T-helper 2 cell treated with Interferon-gamma antibody and Interleukin-4, amounts not matched to agents 5 μg/mL and 100 μg/mL, for 36 hours (primary cell): ENCODE results near the gene TGM5.

ENCODE experiments used
- DNase-seq: peaks from one replicate; pipeline ENCODE4 v3.0.0; 2021; ENCODE audit warnings: low spot score
- H3K27ac Mint-ChIP-seq: one replicate; pipeline ENCODE4 v1.8.0; 2021; ENCODE audit warnings: mild to moderate bottlenecking, mixed read lengths
- H3K27me3 Mint-ChIP-seq: one replicate; pipeline ENCODE4 v1.8.0; 2021; ENCODE audit warnings: low read depth, mixed read lengths
- H3K36me3 Mint-ChIP-seq: one replicate; pipeline ENCODE4 v1.8.0; 2021; ENCODE audit warnings: low read depth, mixed read lengths
- H3K4me1 Mint-ChIP-seq: one replicate; pipeline ENCODE4 v1.8.0; 2021; ENCODE audit warnings: low read depth, mixed read lengths
- H3K4me3 Mint-ChIP-seq: one replicate; pipeline ENCODE4 v1.8.0; 2022; ENCODE audit warnings: mild to moderate bottlenecking, moderate library complexity, mixed read lengths
- H3K9me3 Mint-ChIP-seq: one replicate; pipeline ENCODE4 v1.8.0; 2021; ENCODE audit warnings: mixed read lengths

Gene TGM5

DNA sequence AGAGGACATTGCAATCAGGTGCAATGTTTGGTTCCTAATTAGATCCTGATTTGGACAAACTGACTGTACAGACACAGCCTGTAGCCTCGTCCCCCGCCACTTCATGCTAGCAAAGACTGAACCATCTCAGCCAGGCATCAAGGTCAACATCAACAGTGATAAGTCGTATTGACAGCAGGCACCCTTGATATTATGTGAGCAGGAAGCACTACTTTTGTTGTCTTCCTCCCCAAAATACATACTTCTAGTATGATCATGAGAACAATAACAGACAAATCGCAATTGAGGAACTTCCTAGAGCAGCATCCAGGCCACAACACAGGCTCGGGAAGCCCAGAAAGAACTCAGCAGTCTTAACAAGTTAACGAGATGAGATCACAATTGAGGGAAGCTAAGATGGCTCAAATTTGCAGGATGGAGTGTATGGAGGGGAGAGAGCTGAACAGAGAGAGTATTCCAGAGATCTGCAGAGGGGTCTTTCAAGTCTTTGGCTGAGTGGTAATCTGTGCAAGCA, 20.4 kb downstream of the TGM5 start:
- Mint-ChIP-seq H3K27ac (no peak overlapping the region), H3K9me3 (no peaks in the 10 kb centered on the region), H3K27me3 (no peaks in the 10 kb centered on the region), H3K36me3 (no peaks in the 10 kb centered on the region), H3K4me1 (peaks cover 21% of the 10 kb centered on the region), H3K4me3 (no peak overlapping the region)
- no peak for DNase-seq

DNA sequence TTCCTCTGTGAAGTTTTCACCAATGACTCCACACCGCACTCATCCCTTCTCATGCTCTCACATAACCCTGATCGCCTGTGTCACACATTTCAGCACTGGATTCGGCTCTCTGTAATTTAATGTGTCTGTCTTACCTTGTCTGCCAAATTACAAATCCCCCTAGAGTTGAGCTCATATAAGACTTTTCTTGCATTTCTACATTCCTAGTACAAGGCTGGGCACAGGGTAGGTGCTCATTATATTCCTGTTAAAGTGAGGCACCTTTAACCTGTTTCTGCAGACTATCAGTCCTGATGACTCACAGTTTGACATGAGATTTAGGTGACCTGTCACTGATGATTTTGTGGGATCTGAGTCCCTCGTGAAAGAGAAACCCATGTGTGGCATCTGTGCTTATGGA, 22.6 kb downstream of the TGM5 start:
- no peaks in the 10 kb centered on the region for H3K9me3 Mint-ChIP-seq
- no peak overlapping the region for H3K27ac Mint-ChIP-seq
- no peaks in the 10 kb centered on the region for H3K36me3 Mint-ChIP-seq
- DNase-seq = no peak
- no peak overlapping the region for H3K4me3 Mint-ChIP-seq
- H3K27me3 Mint-ChIP-seq = no peaks in the 10 kb centered on the region
- peaks cover 16% of the 10 kb centered on the region for H3K4me1 Mint-ChIP-seq

DNA sequence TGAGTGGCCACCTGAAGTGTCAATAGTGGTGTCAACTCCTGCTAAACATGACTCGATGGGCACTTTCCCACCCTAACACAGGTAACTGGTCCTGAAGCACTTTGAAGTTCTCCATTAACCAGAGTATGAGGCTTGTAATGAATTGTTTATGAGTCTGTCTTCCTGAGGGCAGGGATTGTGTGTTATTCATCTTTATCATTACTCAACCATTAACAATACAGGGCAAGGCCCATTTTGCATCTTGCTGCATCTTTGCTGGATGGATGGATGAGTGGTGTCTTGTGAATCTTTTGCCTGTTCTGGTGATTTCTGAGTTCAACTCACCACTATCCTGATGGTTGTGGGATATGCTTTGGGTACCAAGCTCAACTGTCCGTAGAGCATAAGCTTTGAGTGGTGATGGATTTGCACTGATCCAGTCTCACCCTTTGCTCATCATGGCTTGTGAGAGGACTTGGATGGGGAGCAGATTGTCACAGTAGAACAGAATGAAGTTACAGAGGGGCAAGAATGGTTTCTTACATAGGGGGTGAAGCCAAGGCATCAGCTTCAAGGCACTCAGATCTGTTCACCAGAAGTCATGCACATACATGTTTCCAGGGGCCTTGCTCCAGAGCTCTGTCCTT, 23.6 kb downstream of the TGM5 start:
- no peak overlapping the region for H3K4me3 Mint-ChIP-seq
- no peaks in the 10 kb centered on the region for H3K36me3 Mint-ChIP-seq
- DNase-seq = no peak
- H3K4me1 Mint-ChIP-seq = peaks cover 14% of the 10 kb centered on the region
- no peak overlapping the region for H3K27ac Mint-ChIP-seq
- no peaks in the 10 kb centered on the region for H3K9me3 Mint-ChIP-seq
- H3K27me3 Mint-ChIP-seq = no peaks in the 10 kb centered on the region

DNA sequence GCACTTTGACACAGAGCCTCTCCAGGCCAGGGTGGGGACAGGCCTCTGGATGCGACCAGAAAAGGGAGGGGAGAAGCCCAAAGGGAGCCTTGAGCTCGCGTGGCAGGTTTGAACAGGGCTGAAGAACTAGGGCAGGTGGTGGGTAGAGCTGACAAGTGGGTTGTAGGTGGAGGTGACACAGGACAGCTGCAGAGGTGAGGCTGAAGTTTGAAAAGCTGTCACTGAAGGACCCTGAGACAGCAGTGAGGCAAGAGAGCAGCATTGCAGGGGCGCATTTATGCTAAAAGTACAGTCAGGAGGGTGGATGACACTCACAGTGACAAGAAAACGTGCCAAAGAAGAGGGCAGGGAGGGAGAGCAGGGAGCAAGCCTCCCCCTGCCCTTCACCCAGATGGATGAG, 24.1 kb downstream of the TGM5 start:
- Mint-ChIP-seq H3K27me3 (no peaks in the 10 kb centered on the region), H3K4me3 (no peak overlapping the region), H3K27ac (no peak overlapping the region), H3K36me3 (no peaks in the 10 kb centered on the region), H3K9me3 (no peaks in the 10 kb centered on the region), H3K4me1 (peaks cover 14% of the 10 kb centered on the region)
- no peak for DNase-seq

DNA sequence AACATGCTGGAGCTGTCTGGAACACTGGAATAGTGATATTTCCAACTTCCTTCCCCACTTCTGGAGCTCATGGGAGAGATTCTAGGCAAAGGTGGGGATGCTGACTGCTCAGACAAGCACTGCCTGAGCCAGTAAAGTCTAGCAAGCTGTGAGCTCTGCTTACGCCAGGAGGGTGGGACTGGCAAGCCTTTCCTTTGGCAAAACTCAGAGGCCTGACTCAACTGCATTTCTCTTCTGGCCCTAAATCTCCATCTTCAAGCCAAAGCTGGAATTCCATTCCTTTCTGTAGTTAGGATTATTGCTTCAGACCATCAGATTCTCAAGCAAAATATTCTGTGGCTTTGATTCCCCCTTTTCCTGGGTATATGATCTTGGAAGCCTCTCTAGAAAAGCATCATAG, 25.6 kb downstream of the TGM5 start:
- Mint-ChIP-seq H3K27ac (no peak overlapping the region), H3K36me3 (no peaks in the 10 kb centered on the region), H3K27me3 (no peaks in the 10 kb centered on the region), H3K4me3 (no peak overlapping the region), H3K9me3 (no peaks in the 10 kb centered on the region), H3K4me1 (peaks cover 13% of the 10 kb centered on the region)
- DNase-seq = no peak

DNA sequence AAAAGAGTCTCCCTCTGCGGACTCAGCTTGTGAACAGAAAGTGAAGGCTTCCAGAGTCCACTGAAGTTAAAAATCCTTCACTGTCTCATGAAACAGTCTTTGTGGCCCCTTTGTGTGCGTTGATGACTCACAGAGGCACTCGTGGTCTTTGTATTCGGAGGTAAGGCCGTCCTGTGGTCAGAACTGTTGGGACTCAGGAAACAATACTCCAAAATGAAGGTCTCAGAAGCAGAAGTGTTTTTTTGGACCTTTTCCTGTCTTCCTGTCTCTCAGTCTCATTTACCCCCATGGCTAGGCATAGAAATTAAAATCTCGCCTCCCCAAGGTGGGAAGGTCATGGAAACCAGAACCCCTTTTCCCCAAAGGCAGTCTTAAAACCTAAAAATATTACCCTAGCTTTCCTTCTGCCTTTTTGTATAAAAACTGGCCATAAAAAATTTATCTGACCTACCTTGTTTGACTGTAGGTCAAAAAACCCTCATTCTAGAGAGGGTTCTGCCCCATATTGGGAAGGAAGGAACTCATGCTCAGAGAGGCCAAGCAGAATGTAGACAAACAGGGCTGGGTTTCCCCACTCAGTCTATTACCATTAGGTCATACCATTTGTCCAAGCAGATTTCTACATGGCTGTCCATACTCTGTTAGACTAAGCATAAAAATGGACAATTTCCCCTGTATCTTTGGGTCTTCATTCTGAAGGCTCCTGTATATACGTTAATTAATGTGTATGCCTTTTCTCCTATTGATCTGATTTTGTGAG, 26.8 kb downstream of the TGM5 start:
- Mint-ChIP-seq H3K4me1 (peaks cover 14% of the 10 kb centered on the region), H3K27ac (no peak overlapping the region), H3K4me3 (peak overlapping the region; percentile 7), H3K27me3 (no peaks in the 10 kb centered on the region), H3K36me3 (no peaks in the 10 kb centered on the region), H3K9me3 (no peaks in the 10 kb centered on the region)
- peak; percentile 16 for DNase-seq

DNA sequence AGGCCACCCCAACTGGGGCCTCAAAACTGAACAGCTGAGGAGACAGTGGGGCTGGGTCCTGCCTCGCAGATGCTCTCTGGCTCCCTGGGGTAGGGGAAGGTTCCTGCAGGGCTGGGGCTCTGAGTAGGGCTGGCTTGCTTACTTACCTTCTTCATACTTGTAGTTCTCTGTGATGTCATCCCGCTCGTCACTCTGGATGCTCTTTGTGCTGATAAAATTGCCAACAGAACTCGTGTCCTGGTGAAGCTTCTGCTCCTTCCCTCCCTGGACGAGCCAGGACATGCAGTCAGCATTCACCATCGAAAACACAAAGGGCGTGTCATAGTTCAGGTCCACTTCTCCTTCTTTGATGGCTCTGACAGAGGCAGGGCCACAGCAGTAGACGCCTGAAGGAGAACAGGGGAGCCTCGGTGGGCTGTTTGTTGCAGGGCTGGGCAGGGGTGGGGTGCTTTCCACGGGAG, 28.0 kb downstream of the TGM5 start:
- Mint-ChIP-seq H3K27ac (no peak overlapping the region), H3K27me3 (no peaks in the 10 kb centered on the region), H3K36me3 (no peaks in the 10 kb centered on the region), H3K4me1 (peaks cover 17% of the 10 kb centered on the region), H3K4me3 (no peak overlapping the region), H3K9me3 (no peaks in the 10 kb centered on the region)
- DNase-seq = no peak

DNA sequence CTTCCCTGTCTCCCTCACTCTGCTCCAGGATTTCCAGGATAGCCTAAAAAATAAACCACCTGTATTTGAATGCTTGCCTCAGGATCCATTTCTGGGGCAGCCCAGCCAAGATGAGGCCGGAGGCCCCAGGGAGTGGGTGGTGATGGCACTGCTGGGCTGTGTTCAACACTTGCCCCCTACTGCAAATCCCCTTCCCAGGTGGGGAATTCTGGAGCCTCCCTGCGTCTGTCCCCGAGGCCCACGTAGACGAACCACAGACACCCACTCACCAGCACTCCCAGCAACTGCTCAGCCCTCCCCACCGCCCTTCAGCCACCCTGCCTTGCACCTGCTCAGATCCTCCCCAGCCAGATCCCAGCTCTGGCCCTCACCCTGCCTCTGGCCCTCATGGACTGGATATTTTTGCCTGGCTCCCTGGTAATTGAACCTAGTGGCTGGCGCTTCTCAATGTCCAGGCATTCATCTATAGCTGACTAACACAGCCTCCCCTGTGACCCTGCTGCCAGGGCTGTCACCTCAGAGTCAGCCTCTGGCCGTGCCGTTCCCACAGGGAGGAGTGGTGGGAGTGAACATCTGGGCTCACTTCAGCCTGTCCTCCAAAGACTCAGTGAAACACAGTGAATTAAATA, 28.8 kb downstream of the TGM5 start:
- DNase-seq = no peak
- H3K27ac Mint-ChIP-seq = no peak overlapping the region
- no peaks in the 10 kb centered on the region for H3K36me3 Mint-ChIP-seq
- H3K9me3 Mint-ChIP-seq = no peaks in the 10 kb centered on the region
- no peak overlapping the region for H3K4me3 Mint-ChIP-seq
- H3K4me1 Mint-ChIP-seq = peaks cover 17% of the 10 kb centered on the region
- no peaks in the 10 kb centered on the region for H3K27me3 Mint-ChIP-seq

DNA sequence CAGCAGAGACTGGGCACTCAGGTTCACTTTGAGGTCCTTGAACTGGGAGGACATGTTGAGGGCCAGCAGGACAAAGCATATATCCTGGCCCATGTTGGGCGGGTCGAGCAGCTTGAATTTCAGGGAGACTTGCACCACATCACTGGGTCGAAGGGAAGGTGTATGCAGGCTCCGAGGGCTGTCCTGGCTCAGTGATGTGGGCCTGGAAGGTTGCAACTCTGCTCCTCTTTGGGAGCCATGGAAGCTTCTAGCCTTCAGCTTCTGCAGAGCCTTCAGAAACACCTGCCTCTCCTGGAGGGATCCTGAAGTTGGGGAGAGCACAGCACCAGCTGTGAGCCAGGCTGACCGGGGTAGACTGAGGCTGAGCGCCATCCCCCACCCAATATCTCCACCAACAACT, 31.2 kb downstream of the TGM5 start:
- no peak for DNase-seq
- no peaks in the 10 kb centered on the region for H3K36me3 Mint-ChIP-seq
- no peak overlapping the region for H3K27ac Mint-ChIP-seq
- H3K4me1 Mint-ChIP-seq = peaks cover 17% of the 10 kb centered on the region
- no peak overlapping the region for H3K4me3 Mint-ChIP-seq
- H3K27me3 Mint-ChIP-seq = no peaks in the 10 kb centered on the region
- H3K9me3 Mint-ChIP-seq = no peaks in the 10 kb centered on the region

DNA sequence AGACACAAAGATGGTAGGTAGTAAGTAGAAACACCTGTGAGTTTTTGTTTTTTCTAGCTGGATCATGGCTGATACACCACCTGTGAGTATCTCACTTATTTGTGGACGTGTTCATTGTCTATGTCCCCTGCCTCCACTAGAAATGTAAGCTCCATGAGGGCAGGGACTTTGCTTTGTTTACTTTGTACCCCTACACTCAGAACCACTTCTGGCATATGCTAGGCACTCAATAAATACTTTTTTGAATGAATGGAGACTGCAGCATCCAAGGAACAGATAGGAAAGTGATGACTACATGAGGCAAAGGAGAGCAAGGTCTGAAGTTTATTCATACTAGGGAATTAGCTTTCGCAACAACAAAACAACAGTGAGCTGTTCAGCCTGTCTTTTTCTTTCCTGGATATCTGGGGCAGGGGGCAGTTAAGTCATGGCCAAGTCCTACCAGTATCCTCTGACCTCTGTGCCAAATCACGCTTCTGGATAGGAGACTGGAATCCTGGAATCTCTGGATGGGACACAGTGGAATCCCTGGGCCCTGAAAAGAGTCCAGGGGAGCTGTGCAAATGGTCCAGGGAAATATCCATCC, 34.3 kb downstream of the TGM5 start:
- Mint-ChIP-seq H3K27me3 (no peaks in the 10 kb centered on the region), H3K4me3 (no peak overlapping the region), H3K27ac (no peak overlapping the region), H3K9me3 (no peaks in the 10 kb centered on the region), H3K36me3 (no peaks in the 10 kb centered on the region), H3K4me1 (peaks cover 4% of the 10 kb centered on the region)
- no peak for DNase-seq

DNA sequence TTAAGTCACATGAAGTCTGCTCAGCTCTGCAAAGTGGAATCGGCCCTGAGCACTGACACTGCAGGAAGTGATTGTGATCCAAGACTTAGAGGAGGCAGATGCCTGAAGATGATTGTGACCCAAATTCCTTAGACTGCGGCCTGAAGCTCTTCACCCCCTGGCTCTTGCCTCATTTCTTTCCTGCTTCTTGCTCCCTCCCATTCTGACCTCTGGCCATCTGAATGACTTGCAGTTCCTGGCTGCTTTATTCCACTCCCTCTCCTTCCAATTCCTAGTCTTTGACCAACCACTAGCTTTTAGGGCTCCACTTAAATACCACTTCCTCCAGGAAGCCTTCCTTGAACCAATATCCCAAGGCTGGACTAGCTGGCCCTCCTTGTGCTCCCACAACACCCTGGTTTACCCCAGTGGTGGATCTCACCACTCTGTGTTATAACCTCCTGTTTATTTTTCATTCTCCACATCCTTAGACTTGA, 36.0 kb downstream of the TGM5 start:
- no peak overlapping the region for H3K27ac Mint-ChIP-seq
- no peaks in the 10 kb centered on the region for H3K36me3 Mint-ChIP-seq
- no peaks in the 10 kb centered on the region for H3K9me3 Mint-ChIP-seq
- H3K27me3 Mint-ChIP-seq = no peaks in the 10 kb centered on the region
- no peak overlapping the region for H3K4me3 Mint-ChIP-seq
- DNase-seq = no peak
- peaks cover 7% of the 10 kb centered on the region for H3K4me1 Mint-ChIP-seq

DNA sequence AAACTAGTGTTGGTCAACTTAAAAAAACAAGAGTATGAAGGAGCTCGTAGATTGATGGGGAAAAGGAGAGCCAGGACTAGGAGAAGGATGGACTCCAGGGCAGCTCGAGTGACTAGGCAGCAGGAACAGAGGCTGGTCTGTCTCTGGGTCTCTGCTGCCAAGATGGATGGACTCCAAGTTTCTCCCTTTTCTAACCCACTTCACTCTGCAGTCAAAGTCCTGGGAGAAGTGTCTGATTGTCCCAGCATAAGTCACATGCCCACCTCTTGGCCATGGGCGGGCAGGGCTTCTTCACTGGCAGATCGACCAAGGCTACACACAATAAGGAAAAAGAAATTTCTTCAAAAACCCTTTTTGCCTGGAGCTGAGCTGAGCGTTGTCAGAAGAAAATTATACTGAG, 36.8 kb downstream of the TGM5 start:
- Mint-ChIP-seq H3K27me3 (no peaks in the 10 kb centered on the region), H3K27ac (no peak overlapping the region), H3K9me3 (no peaks in the 10 kb centered on the region), H3K36me3 (no peaks in the 10 kb centered on the region), H3K4me1 (peaks cover 9% of the 10 kb centered on the region), H3K4me3 (no peak overlapping the region)
- no peak for DNase-seq

DNA sequence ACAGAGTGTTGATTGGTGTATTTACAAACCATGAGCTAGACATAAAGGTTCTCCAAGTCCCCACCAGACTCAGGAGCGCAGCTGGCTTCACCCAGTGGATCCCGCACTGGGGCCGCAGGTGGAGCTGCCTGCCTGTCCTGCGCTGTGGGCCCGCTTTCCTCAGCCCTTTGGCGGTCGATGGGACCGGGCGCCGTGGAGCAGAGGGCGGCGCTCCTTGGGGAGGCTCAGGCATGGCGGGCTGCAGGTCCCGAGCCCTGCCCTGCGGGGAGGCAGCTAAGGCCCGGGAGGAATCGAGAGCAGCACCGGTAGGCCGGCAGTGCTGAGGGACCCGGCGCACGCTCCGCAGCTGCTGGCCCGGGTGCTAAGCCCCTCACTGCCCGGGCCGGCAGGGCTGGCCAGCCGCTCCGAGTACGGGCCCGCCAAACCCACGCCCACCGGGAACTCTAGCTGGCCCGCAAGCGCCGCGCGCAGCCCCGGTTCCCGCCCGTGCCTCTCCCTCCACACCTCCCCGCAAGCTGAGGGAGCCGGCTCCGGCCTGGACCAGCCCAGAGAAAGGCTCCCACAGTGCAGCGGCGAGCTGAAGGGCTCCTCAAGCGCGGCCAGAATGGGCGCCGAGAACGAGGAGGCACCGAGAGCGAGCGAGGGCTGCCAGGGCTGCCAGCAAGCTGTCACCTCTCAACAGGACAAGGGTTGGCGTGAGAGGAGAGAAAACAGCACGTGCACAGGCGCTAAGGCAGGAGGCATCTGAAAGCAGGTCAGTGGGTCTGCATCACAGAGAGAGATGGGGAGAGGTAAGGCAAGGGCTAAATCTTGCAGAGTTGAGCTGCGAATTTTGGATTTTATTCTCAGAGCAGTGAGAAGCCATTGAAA, 40.1 kb downstream of the TGM5 start:
- Mint-ChIP-seq H3K9me3 (no peaks in the 10 kb centered on the region), H3K27me3 (peaks cover 14% of the 10 kb centered on the region), H3K4me1 (peaks cover 5% of the 10 kb centered on the region), H3K4me3 (no peak overlapping the region), H3K27ac (no peak overlapping the region), H3K36me3 (no peaks in the 10 kb centered on the region)
- DNase-seq = no peak
